CD4-positive, CD25-positive, alpha-beta regulatory T cell (primary cell): ENCODE results near the gene RAB21. TPM values are rescaled to one million over a fixed set of nuclear protein-coding genes. Genes with fewer than 3 reads are reported as not detected.
"Not testable (repeated sequence)": the region's sequence is repeated elsewhere in the genome, so short reads cannot be mapped to it uniquely, and the experiment has no call there.

Experiments used
- ATAC-seq, 2 donors: fragments of 150-1000 bp; cut with Tn5 transposase; one replicate each; pipeline ENCODE4 v1.10.0; 2021; ENCODE audit warnings: low read depth in 2 of 2, moderate number of reproducible peaks in 2 of 2, moderate library complexity in 1 of 2
- DNase-seq, 3 donors: peaks; one replicate each; pipeline versions ENCODE4 v3.0.0 to v3.0.0-alpha.2; 2012 to 2022; ENCODE audit warnings: mixed read lengths in 1 of 3
- H3K27ac ChIP-seq: one replicate; pipeline ENCODE4 v1.7.0; 2013; ENCODE audit warnings: mild to moderate bottlenecking, low read length; ENCODE audit not compliant: insufficient read depth, poor library complexity, severe bottlenecking
- H3K27me3 ChIP-seq: one replicate; pipeline ENCODE4 v1.7.0; 2013; ENCODE audit warnings: low read length; ENCODE audit not compliant: control insufficient read depth, insufficient read depth
- H3K36me3 ChIP-seq: one replicate; pipeline ENCODE4 v1.7.0; 2013; ENCODE audit warnings: mild to moderate bottlenecking, low read length, moderate library complexity; ENCODE audit not compliant: control insufficient read depth, insufficient read depth
- H3K4me1 ChIP-seq: 2 replicates; pipeline ENCODE4 v1.7.0; 2013; ENCODE audit warnings: mild to moderate bottlenecking, low read length; ENCODE audit not compliant: insufficient read depth, control insufficient read depth, poor library complexity, severe bottlenecking
- H3K4me3 ChIP-seq: one replicate; pipeline ENCODE4 v1.7.0; 2013; ENCODE audit warnings: low read depth, mild to moderate bottlenecking, low read length, moderate library complexity
- H3K9me3 ChIP-seq, 2 experiments: 1 replicate in 1 of 2; 2 replicates in 1 of 2; pipeline ENCODE4 v1.7.0; 2013; ENCODE audit warnings: low read length in 2 of 2, mild to moderate bottlenecking in 1 of 2, moderate library complexity in 1 of 2; ENCODE audit not compliant: control insufficient read depth in 2 of 2
- H3K27ac Mint-ChIP-seq, 3 donors: one replicate each; pipeline ENCODE4 v1.8.0; 2020 to 2022; ENCODE audit warnings: mild to moderate bottlenecking in 3 of 3, mixed read lengths in 3 of 3, moderate library complexity in 2 of 3
- H3K27me3 Mint-ChIP-seq: one replicate; pipeline ENCODE4 v1.8.0; 2022; ENCODE audit warnings: mild to moderate bottlenecking, mixed read lengths
- H3K36me3 Mint-ChIP-seq: one replicate; pipeline ENCODE4 v1.8.0; 2020; ENCODE audit warnings: mixed read lengths
- H3K4me1 Mint-ChIP-seq, 4 donors: one replicate each; pipeline ENCODE4 v1.8.0; 2020 to 2022; ENCODE audit warnings: mixed read lengths in 4 of 4, mild to moderate bottlenecking in 1 of 4
- H3K4me3 Mint-ChIP-seq, 4 donors: one replicate each; pipeline ENCODE4 v1.8.0; 2020 to 2022; ENCODE audit warnings: mild to moderate bottlenecking in 4 of 4, mixed read lengths in 4 of 4, moderate library complexity in 3 of 4
- H3K9me3 Mint-ChIP-seq, 7 donors: one replicate each; pipeline ENCODE4 v1.8.0; 2020 to 2022; ENCODE audit warnings: mixed read lengths in 7 of 7, mild to moderate bottlenecking in 3 of 7, moderate library complexity in 2 of 7
- polyA plus RNA-seq, 4 donors: library from polyadenylated mRNA; unstranded; fragments of 300-500 nt; fragmentation: Illumina TruSeq; gene quantifications; one replicate each; pipeline ENCODE4 v1.2.3, GENCODE V29; 2021
- total RNA-seq: library from RNA; stranded (reverse); gene quantifications from one replicate; pipeline ENCODE4 v1.2.3, GENCODE V29; 2022

The RAB21 gene
- total and polyA plus RNA-seq, 5 donors from 2014 or later, result 29.9 to 76.2 (median 40.5) TPM

DNA sequence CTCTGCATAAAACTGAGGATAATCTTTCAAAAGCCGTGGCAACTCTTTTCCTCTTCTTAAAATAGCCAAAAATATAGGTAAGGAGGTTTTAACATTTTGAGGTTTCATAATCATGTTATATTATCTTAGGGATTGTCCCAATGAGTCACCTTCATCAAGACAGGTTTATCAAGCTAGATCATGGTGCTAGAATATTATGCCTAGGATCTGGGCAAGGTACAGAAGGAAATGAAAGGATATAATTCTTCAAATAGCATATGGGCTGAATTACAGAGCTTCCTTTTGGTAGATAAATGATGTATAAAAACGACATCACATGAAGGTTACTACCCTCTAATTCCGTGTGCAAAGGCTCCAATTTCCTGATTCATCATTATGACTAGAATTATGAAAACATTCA, 56.3 kb downstream of the RAB21 start:
- Mint-ChIP-seq H3K36me3 (no peaks in the 10 kb centered on the region), H3K9me3 (peaks cover 0 to 4% (median 0%) of the 10 kb centered on the region in 7 donors), H3K4me3 (no peak overlapping the region), H3K27me3 (peaks cover 29% of the 10 kb centered on the region), H3K27ac (no peak overlapping the region), H3K4me1 (no peaks in the 10 kb centered on the region)
- DNase-seq, result no peak
- ATAC-seq, result no peak
- H3K4me3 ChIP-seq, result no peak overlapping the region
- H3K27me3 ChIP-seq, result peaks cover 14% of the 10 kb centered on the region
- H3K4me1 ChIP-seq, result no peaks in the 10 kb centered on the region
- H3K36me3 ChIP-seq, result no peaks in the 10 kb centered on the region
- no peaks in the 10 kb centered on the region for H3K9me3 ChIP-seq
- no peak overlapping the region for H3K27ac ChIP-seq

DNA sequence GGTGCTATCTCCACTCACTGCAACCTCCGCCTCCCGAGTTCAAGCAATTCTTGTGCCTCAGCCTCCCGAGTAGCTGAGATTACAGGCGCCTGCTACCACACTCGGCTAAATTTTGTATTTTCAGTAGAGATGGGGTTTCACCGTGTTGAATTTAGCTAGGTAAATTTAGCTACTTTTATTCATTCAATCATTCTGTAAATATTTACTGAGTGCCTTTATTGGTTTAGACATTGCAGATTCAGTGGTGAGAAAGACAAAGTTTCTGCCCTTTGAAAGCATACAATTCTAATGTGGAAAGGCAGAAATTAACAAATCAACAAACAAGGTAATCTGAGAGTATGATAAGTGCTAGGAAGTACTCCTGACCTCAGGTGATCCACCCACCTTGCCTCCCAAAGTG, 60.6 kb downstream of the RAB21 start:
- not testable (repeated sequence) for H3K4me1 Mint-ChIP-seq, H3K9me3 Mint-ChIP-seq, H3K27ac Mint-ChIP-seq, H3K4me3 ChIP-seq, H3K4me3 Mint-ChIP-seq, H3K27ac ChIP-seq, H3K36me3 Mint-ChIP-seq, H3K9me3 ChIP-seq, H3K36me3 ChIP-seq, H3K27me3 ChIP-seq, ATAC-seq, H3K4me1 ChIP-seq, DNase-seq
- peaks cover 36% of the 10 kb centered on the region for H3K27me3 Mint-ChIP-seq

DNA sequence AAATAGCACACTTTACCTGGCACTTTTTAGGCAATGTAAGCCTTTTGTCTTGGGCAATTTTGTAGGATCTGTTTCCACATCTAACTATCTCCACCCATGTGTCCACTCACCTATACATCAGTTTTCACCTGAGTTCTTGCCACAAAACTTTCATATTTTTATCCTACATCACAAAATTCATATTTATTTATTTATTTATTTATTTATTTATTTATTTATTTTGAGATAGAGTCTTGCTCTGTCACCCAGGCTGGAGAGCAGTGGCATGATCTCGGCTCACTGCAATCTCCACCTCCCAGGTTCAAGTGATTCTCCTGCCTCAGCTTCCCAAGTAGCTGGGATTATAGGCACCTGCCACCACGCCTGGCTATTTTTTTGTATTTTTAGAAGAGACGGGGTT, 67.4 kb downstream of the RAB21 start:
- H3K9me3 Mint-ChIP-seq, H3K36me3 Mint-ChIP-seq, H3K4me1 Mint-ChIP-seq, DNase-seq, H3K4me1 ChIP-seq, H3K36me3 ChIP-seq, H3K27ac Mint-ChIP-seq, H3K27me3 Mint-ChIP-seq, H3K4me3 ChIP-seq, H3K4me3 Mint-ChIP-seq, H3K27me3 ChIP-seq, H3K9me3 ChIP-seq, ATAC-seq, H3K27ac ChIP-seq: not testable (repeated sequence)

DNA sequence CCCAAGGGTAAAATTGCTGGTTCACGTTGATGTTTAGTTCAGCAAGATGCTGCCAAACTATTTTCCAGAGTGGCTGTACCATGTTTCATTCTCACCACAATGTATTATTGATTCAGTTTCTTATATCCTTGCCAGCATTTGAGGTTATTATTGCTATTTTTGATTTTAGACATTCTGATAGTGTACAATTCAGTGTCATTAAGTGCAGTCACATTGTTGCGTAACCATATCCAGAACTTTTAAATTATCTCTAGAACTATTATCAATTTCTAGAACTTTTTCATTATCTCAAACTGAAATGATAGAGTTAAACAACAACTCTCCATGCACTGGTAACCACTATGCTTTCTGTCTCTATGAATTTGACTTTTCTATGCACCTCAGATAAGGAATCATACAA, 74.2 kb downstream of the RAB21 start:
- Histone ChIP-seq H3K27ac (no peak overlapping the region), H3K4me3 (no peak overlapping the region), H3K4me1 (no peaks in the 10 kb centered on the region), H3K27me3 (peaks cover 10% of the 10 kb centered on the region), H3K9me3 (no peaks in the 10 kb centered on the region), H3K36me3 (no peaks in the 10 kb centered on the region)
- Mint-ChIP-seq H3K27ac (no peak overlapping the region), H3K36me3 (no peaks in the 10 kb centered on the region), H3K4me3 (no peak overlapping the region), H3K27me3 (peaks cover 19% of the 10 kb centered on the region), H3K4me1 (no peaks in the 10 kb centered on the region), H3K9me3 (no peaks in the 10 kb centered on the region)
- no peak for ATAC-seq
- DNase-seq, result no peak

DNA sequence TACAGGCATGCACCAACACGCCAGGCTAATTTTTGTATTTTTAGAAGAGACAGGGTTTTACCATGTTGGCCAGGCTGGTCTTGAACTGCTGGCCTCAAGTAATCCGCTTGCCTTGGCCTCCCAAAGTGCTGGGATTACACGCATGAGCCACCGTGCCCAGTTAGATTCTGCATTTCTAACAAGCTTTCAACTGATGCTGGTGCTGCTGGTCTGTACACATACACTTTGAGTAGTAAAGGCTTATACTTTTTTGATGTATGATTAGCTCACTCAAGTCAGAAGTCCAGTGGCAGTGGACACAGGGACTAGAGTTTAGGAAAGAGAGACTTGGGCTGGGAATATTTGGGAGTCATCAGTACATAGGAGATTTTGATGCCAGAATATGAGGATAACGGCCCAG, 82.7 kb downstream of the RAB21 start:
- peaks cover 26% of the 10 kb centered on the region for H3K4me1 ChIP-seq
- Mint-ChIP-seq H3K36me3 (peaks cover 3% of the 10 kb centered on the region), H3K4me1 (peaks cover 18 to 41% (median 34%) of the 10 kb centered on the region in 4 donors), H3K9me3 (no peaks in the 10 kb centered on the region), H3K27ac (peak overlapping the region; percentile 77 to 92 (median 89)), H3K4me3 (peak overlapping the region in 3 of 4 donors; percentile 32 to 98 (median 42)), H3K27me3 (peaks cover 21% of the 10 kb centered on the region)
- no peak overlapping the region for H3K4me3 ChIP-seq
- ATAC-seq (no peak), DNase-seq (no peak)
- H3K27ac ChIP-seq, result no peak overlapping the region
- H3K9me3 ChIP-seq, result no peaks in the 10 kb centered on the region
- peaks cover 9% of the 10 kb centered on the region for H3K36me3 ChIP-seq
- peaks cover 7% of the 10 kb centered on the region for H3K27me3 ChIP-seq

DNA sequence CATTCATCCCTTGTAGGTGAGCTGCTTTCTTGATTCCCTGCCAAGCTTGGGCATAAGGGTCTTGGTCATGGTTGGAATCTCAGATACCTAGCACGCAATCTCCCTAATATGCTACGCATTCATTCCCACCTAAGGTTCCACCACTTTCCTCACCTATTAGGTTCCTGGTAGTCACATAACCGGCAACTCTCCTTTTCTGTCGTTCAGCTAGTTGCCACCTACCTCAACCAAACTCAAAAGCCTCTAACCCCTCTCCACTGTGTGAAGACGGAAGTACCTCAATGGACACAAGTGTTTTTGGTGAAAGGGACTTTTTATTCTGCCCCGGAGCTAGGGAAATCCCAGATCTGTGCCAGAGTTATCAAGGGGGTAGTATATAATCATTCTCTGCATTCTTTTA, 83.6 kb downstream of the RAB21 start:
- Histone ChIP-seq H3K9me3 (no peaks in the 10 kb centered on the region), H3K27me3 (peaks cover 7% of the 10 kb centered on the region), H3K4me1 (peaks cover 32% of the 10 kb centered on the region), H3K4me3 (no peak overlapping the region), H3K36me3 (peaks cover 9% of the 10 kb centered on the region), H3K27ac (peak overlapping the region; percentile 97)
- H3K36me3 Mint-ChIP-seq, result peaks cover 3% of the 10 kb centered on the region
- DNase-seq, result no peak
- H3K4me1 Mint-ChIP-seq, result peaks cover 19 to 49% (median 35%) of the 10 kb centered on the region in 4 donors
- peak overlapping the region; percentile 97 to 99 (median 99) for H3K27ac Mint-ChIP-seq
- peak overlapping the region; percentile 75 to 98 (median 88) for H3K4me3 Mint-ChIP-seq
- H3K9me3 Mint-ChIP-seq, result no peaks in the 10 kb centered on the region
- peaks cover 17% of the 10 kb centered on the region for H3K27me3 Mint-ChIP-seq
- ATAC-seq, result no peak

DNA sequence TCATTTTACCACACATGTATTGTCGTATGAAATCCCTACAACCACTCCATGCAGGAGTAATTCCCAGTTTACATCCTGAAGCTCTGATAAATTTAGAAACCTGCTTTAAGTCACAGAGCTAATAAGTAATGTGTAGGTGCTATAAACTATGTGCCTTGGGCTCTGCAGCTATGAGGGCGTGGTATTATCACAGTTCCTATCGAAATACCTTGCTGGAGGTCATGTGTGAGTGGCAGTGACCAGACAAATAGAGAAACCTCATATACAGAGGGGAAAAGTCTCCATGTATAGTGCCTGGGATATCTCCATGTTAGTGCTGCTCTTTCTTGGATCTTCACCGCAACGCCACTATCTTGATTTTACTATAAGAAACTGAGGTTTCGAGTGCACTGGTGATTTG, 84.0 kb downstream of the RAB21 start:
- H3K36me3 ChIP-seq, result peaks cover 9% of the 10 kb centered on the region
- no peaks in the 10 kb centered on the region for H3K9me3 ChIP-seq
- Mint-ChIP-seq H3K27me3 (peaks cover 13% of the 10 kb centered on the region), H3K9me3 (no peaks in the 10 kb centered on the region), H3K4me3 (peak overlapping the region; percentile 95 to 98 (median 96)), H3K4me1 (peaks cover 19 to 50% (median 35%) of the 10 kb centered on the region in 4 donors), H3K36me3 (peaks cover 3% of the 10 kb centered on the region), H3K27ac (peak overlapping the region; percentile 97 to 99 (median 99))
- peaks cover 34% of the 10 kb centered on the region for H3K4me1 ChIP-seq
- peak overlapping the region; percentile 97 for H3K27ac ChIP-seq
- peak overlapping the region; percentile 98 for H3K4me3 ChIP-seq
- H3K27me3 ChIP-seq, result peaks cover 4% of the 10 kb centered on the region
- ATAC-seq, result no peak
- DNase-seq, result no peak

DNA sequence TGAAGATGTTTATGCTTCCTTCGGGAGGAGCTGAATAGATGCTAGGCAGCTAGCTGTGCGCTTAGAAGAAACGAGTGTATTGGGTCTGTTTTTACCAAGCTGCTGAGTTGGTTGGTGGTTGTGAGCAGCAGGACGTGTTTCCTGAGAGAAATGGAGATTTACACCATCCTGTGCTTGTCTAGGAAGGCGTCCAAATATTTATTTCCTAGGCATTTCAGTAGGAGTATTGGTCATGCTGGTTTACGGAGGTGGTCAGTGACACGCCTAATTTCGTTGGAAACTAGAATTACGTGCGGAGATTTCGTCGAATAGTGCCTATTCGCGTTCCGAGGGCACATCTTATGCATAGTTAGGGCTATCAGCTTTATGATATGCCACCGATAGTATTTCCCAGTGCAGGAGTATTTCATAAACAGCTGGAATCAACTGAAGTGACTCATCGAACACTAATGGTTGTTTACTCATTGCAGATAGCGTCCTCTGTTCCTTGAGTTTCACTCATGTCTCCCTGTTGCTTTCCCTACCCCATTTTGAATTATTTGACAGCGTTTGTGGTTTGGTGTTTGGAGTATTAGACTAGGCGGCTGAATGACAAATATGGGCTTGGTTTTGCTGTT, 85.7 kb downstream of the RAB21 start:
- Histone ChIP-seq H3K4me3 (peak overlapping the region; percentile 98), H3K36me3 (peaks cover 9% of the 10 kb centered on the region), H3K4me1 (peaks cover 41% of the 10 kb centered on the region), H3K9me3 (no peaks in the 10 kb centered on the region), H3K27me3 (no peaks in the 10 kb centered on the region), H3K27ac (peak overlapping the region; percentile 97)
- peaks cover 3% of the 10 kb centered on the region for H3K36me3 Mint-ChIP-seq
- peak overlapping the region; percentile 97 to 99 (median 99) for H3K27ac Mint-ChIP-seq
- DNase-seq, result peak in 2 of 3 donors; percentile 49 to 64
- no peaks in the 10 kb centered on the region for H3K27me3 Mint-ChIP-seq
- H3K4me1 Mint-ChIP-seq, result peaks cover 19 to 50% (median 35%) of the 10 kb centered on the region in 4 donors
- ATAC-seq, result peak; percentile 33 to 39
- peak overlapping the region; percentile 95 to 98 (median 96) for H3K4me3 Mint-ChIP-seq
- H3K9me3 Mint-ChIP-seq, result no peaks in the 10 kb centered on the region
